Activated CD4-positive, alpha-beta T cell treated with anti-CD3 and anti-CD28 coated beads for 36 hours (primary cell): ENCODE measurements around the gene TRIM5. TPM values are rescaled to one million over a fixed set of nuclear protein-coding genes. Genes with fewer than 3 reads are reported as not detected.
"Not testable (repeated sequence)": the region's sequence is repeated elsewhere in the genome, so short reads cannot be mapped to it uniquely, and the experiment has no call there.

ENCODE experiments used
- ATAC-seq: fragments of 200-7000 bp; cut with Tn5 transposase; one replicate; pipeline ENCODE4 v1.10.0; 2021; ENCODE audit warnings: mild to moderate bottlenecking, moderate library complexity
- CTCF ChIA-PET: fragments of 350-600 bp; sonication (Branson Sonifier 250); formaldehyde crosslinking; loops from one replicate; lab custom pipeline; 2021; ENCODE audit warnings: antibody characterized with exemption; lab: Charles Lee
- POLR2A ChIA-PET: fragments of 350-600 bp; sonication (Branson Sonifier 250); formaldehyde crosslinking; loops from one replicate; lab custom pipeline; 2021; ENCODE audit warnings: antibody characterized with exemption, inconsistent platforms; lab: Charles Lee
- DNase-seq: peaks from one replicate; pipeline ENCODE4 v3.0.0-alpha.2; 2020
- H3K27ac Mint-ChIP-seq: one replicate; pipeline ENCODE4 v1.8.0; 2021; ENCODE audit warnings: mixed read lengths
- H3K27me3 Mint-ChIP-seq: one replicate; pipeline ENCODE4 v1.8.0; 2021; ENCODE audit warnings: mixed read lengths
- H3K36me3 Mint-ChIP-seq: one replicate; pipeline ENCODE4 v1.8.0; 2021; ENCODE audit warnings: low read depth, mixed read lengths
- H3K4me1 Mint-ChIP-seq: one replicate; pipeline ENCODE4 v1.8.0; 2021; ENCODE audit warnings: mixed read lengths
- H3K4me3 Mint-ChIP-seq: one replicate; pipeline ENCODE4 v1.8.0; 2021; ENCODE audit warnings: mild to moderate bottlenecking, moderate library complexity, mixed read lengths
- H3K9me3 Mint-ChIP-seq: one replicate; pipeline ENCODE4 v1.8.0; 2021; ENCODE audit warnings: low read depth, mixed read lengths
- intact Hi-C, 2 experiments: fragments of 100-400 bp; cut with DNase I in 1 of 2; cut with micrococcal nuclease in 1 of 2; formaldehyde crosslinking; loops; one replicate each; pipeline versions ENCODE4 v1.14.2 to v1.15.1; 2022 to 2024; cut with DNase I, micrococcal nuclease
- total RNA-seq, 2 experiments: library from RNA; stranded (reverse); gene quantifications; one replicate each; pipeline ENCODE4 v1.2.3, GENCODE V29; 2021

TRIM5 gene
- total RNA-seq, 2 experiments from 2014 or later, result 16.4 to 17.9 TPM

- CTCF ChIA-PET, result interaction anchor here (0.9 to 1.6 kb wide), 4 partner anchors 12 to 91 kb away, joined by 3 to 5 read pairs (median 4); no protein-coding TSS in a partner anchor
- POLR2A ChIA-PET, result no interaction called here
- H3K4me1 Mint-ChIP-seq, result peaks cover 51% of the 10 kb centered on the region
- DNase-seq (peak; percentile 77), ATAC-seq (peak; percentile 81)
- peak within 1 kb of the TSS; percentile 77 for H3K4me3 Mint-ChIP-seq
- intact Hi-C loops, result loop anchor here (2.0 to 10.0 kb wide), 5 partner anchors 545 to 1081 kb away; partner anchors contain the start of genes CNGA4 (in 1 of the 2), FHIP1B (in 1 of the 2), SMPD1 (in 1 of the 2) and TAF10 (in 1 of the 2)
- no peaks in the 10 kb centered on the region for H3K27me3 Mint-ChIP-seq
- no peaks in the 10 kb centered on the region for H3K9me3 Mint-ChIP-seq
- peaks cover 16% of the 10 kb centered on the region for H3K36me3 Mint-ChIP-seq
- H3K27ac Mint-ChIP-seq, result peak within 1 kb of the TSS; percentile 94
Measured at GRCh38 chr11:5689551-5689983, 4.7 kb upstream of the TRIM5 start, which contains the start of gene TRIM22. TRIM22 (plus strand) TSS chr11:5689790; CDS start chr11:5696233, 6,443 bp downstream.

GRCh38 chr11:5688482-5688881, 3.6 kb upstream of the TRIM5 start:
- Mint-ChIP-seq H3K36me3 (peaks cover 18% of the 10 kb centered on the region), H3K27me3 (no peaks in the 10 kb centered on the region), H3K9me3 (peaks cover under 1% of the 10 kb centered on the region), H3K4me1 (peaks cover 47% of the 10 kb centered on the region), H3K27ac (peak overlapping the region; percentile 85), H3K4me3 (no peak overlapping the region)
- no peak for ATAC-seq
- POLR2A ChIA-PET, result no interaction called here
- intact Hi-C loops, result loop anchor here (2.0 to 10.0 kb wide), 5 partner anchors 546 to 1080 kb away; partner anchors contain the start of genes CNGA4 (in 1 of the 2), FHIP1B (in 1 of the 2), SMPD1 (in 1 of the 2) and TAF10 (in 1 of the 2)
- CTCF ChIA-PET, result interaction anchor here (1.6 kb wide), 1 partner anchor 10 kb away, joined by 5 read pairs; no protein-coding TSS in a partner anchor
- DNase-seq, result no peak

GRCh38 chr11:5686426-5686825, 1.6 kb upstream of the TRIM5 start:
- no peaks in the 10 kb centered on the region for H3K27me3 Mint-ChIP-seq
- no peak overlapping the region for H3K27ac Mint-ChIP-seq
- peaks cover 2% of the 10 kb centered on the region for H3K9me3 Mint-ChIP-seq
- peaks cover 40% of the 10 kb centered on the region for H3K4me1 Mint-ChIP-seq
- no peak for ATAC-seq
- DNase-seq, result no peak
- H3K36me3 Mint-ChIP-seq, result peaks cover 12% of the 10 kb centered on the region
- CTCF ChIA-PET, result no interaction called here
- POLR2A ChIA-PET, result no interaction called here
- H3K4me3 Mint-ChIP-seq, result no peak overlapping the region
- intact Hi-C loops, result loop anchor here (10.0 kb wide), 4 partner anchors 548 to 1048 kb away; partner anchors contain the start of genes CNGA4 (in 1 of the 2), FHIP1B (in 1 of the 2), SMPD1 (in 1 of the 2) and TAF10 (in 1 of the 2)

- intact Hi-C loops, result loop anchor here (1.0 to 10.0 kb wide), 8 partner anchors 17 to 1051 kb away; partner anchors contain the start of genes FHIP1B (in 2 of the 2), OR52N2 (in 2 of the 2), CNGA4 (in 1 of the 2) and SMPD1 (in 1 of the 2)
- CTCF ChIA-PET, result interaction anchor here (0.7 to 2.2 kb wide), 10 partner anchors 13 to 126 kb away, joined by 3 to 10 read pairs (median 4); no protein-coding TSS in a partner anchor
- peaks cover 2% of the 10 kb centered on the region for H3K9me3 Mint-ChIP-seq
- POLR2A ChIA-PET, result interaction anchor here (0.6 to 0.7 kb wide), 2 partner anchors 74 to 82 kb away, joined by 3 to 4 read pairs; no protein-coding TSS in a partner anchor
- H3K4me3 Mint-ChIP-seq, result peak overlapping the region; percentile 84
- peaks cover 10% of the 10 kb centered on the region for H3K36me3 Mint-ChIP-seq
- peaks cover 42% of the 10 kb centered on the region for H3K4me1 Mint-ChIP-seq
- H3K27ac Mint-ChIP-seq, result peak overlapping the region; percentile 93
- DNase-seq, result no peak
- no peak for ATAC-seq
- no peaks in the 10 kb centered on the region for H3K27me3 Mint-ChIP-seq
Measured at GRCh38 chr11:5684036-5684645, 733 bp downstream of the TRIM5 start.

- POLR2A ChIA-PET, result interaction anchor here (0.7 kb wide), 1 partner anchor 75 kb away, joined by 3 read pairs; no protein-coding TSS in a partner anchor
- Mint-ChIP-seq H3K4me3 (peak overlapping the region; percentile 84), H3K27ac (peak overlapping the region; percentile 93), H3K4me1 (peaks cover 42% of the 10 kb centered on the region), H3K36me3 (peaks cover 15% of the 10 kb centered on the region)
- CTCF ChIA-PET, result interaction anchor here (0.8 to 1.8 kb wide), 3 partner anchors 13 to 105 kb away, joined by 3 to 4 read pairs (median 4); no protein-coding TSS in a partner anchor
- DNase-seq, result peak; percentile 66
- not testable (repeated sequence) for H3K9me3 Mint-ChIP-seq, H3K27me3 Mint-ChIP-seq, ATAC-seq
- intact Hi-C loops, result loop anchor here (1.0 to 10.0 kb wide), 8 partner anchors 17 to 1051 kb away; partner anchors contain the start of genes FHIP1B (in 2 of the 2), OR52N2 (in 2 of the 2), CNGA4 (in 1 of the 2) and SMPD1 (in 1 of the 2)
Measured at GRCh38 chr11:5683620-5684019, 1.3 kb downstream of the TRIM5 start.

- H3K36me3 Mint-ChIP-seq, result peaks cover 21% of the 10 kb centered on the region
- H3K9me3 Mint-ChIP-seq, result not testable (repeated sequence)
Measured at GRCh38 chr11:5682890-5683441, 1.9 kb downstream of the TRIM5 start.

GRCh38 chr11:5679811-5680210, 5.1 kb downstream of the TRIM5 start:
- ChIA-PET POLR2A (no interaction called here), CTCF (interaction anchor here (1.3 kb wide), 1 partner anchor 11 kb away, joined by 3 read pairs; no protein-coding TSS in a partner anchor)
- Mint-ChIP-seq H3K9me3 (peaks cover 2% of the 10 kb centered on the region), H3K4me3 (no peak overlapping the region), H3K36me3 (peaks cover 35% of the 10 kb centered on the region), H3K27ac (no peak overlapping the region), H3K27me3 (no peaks in the 10 kb centered on the region), H3K4me1 (peaks cover 25% of the 10 kb centered on the region)
- no peak for ATAC-seq
- intact Hi-C loops, result loop anchor here (10.0 kb wide), 4 partner anchors 555 to 1055 kb away; partner anchors contain the start of genes CNGA4 (in 1 of the 2), FHIP1B (in 1 of the 2), SMPD1 (in 1 of the 2) and TAF10 (in 1 of the 2)
- DNase-seq, result no peak

More at GRCh38 chr11:5682890-5683441, 1.9 kb downstream of the TRIM5 start:
- H3K4me3 Mint-ChIP-seq, DNase-seq, CTCF ChIA-PET, H3K27me3 Mint-ChIP-seq, H3K27ac Mint-ChIP-seq, ATAC-seq: not testable (repeated sequence)
- intact Hi-C loops, result loop anchor here (10.0 kb wide), 4 partner anchors 552 to 1052 kb away; partner anchors contain the start of genes CNGA4 (in 1 of the 2), FHIP1B (in 1 of the 2), SMPD1 (in 1 of the 2) and TAF10 (in 1 of the 2)
- POLR2A ChIA-PET, result interaction anchor here (0.7 kb wide), 1 partner anchor 75 kb away, joined by 3 read pairs; no protein-coding TSS in a partner anchor
- peaks cover 39% of the 10 kb centered on the region for H3K4me1 Mint-ChIP-seq

- H3K27ac Mint-ChIP-seq, result no peak overlapping the region
- no peaks in the 10 kb centered on the region for H3K27me3 Mint-ChIP-seq
- peaks cover 20% of the 10 kb centered on the region for H3K4me1 Mint-ChIP-seq
- intact Hi-C loops, result no loop called here
- DNase-seq, result no peak
- H3K9me3 Mint-ChIP-seq, result no peaks in the 10 kb centered on the region
- POLR2A ChIA-PET, result interaction anchor here (0.6 kb wide), 1 partner anchor 716 kb away, joined by 3 read pairs; the partner anchor contains the start of gene SMPD1
- CTCF ChIA-PET, result no interaction called here
- peaks cover 35% of the 10 kb centered on the region for H3K36me3 Mint-ChIP-seq
- H3K4me3 Mint-ChIP-seq, result no peak overlapping the region
- ATAC-seq, result no peak
Measured at GRCh38 chr11:5674391-5674790, 10.5 kb downstream of the TRIM5 start.

GRCh38 chr11:5671831-5672230, 13.0 kb downstream of the TRIM5 start:
- Mint-ChIP-seq H3K4me3 (no peak overlapping the region), H3K27ac (no peak overlapping the region), H3K9me3 (no peaks in the 10 kb centered on the region), H3K4me1 (peaks cover 9% of the 10 kb centered on the region), H3K27me3 (no peaks in the 10 kb centered on the region), H3K36me3 (peaks cover 26% of the 10 kb centered on the region)
- no peak for DNase-seq
- CTCF ChIA-PET, result no interaction called here
- no peak for ATAC-seq
- intact Hi-C loops, result no loop called here
- POLR2A ChIA-PET, result interaction anchor here (0.7 kb wide), 1 partner anchor 24 kb away, joined by 4 read pairs; no protein-coding TSS in a partner anchor

GRCh38 chr11:5666402-5666793, 18.5 kb downstream of the TRIM5 start:
- Mint-ChIP-seq H3K9me3 (no peaks in the 10 kb centered on the region), H3K4me1 (no peaks in the 10 kb centered on the region), H3K27me3 (no peaks in the 10 kb centered on the region), H3K36me3 (peaks cover 22% of the 10 kb centered on the region), H3K4me3 (no peak overlapping the region), H3K27ac (no peak overlapping the region)
- intact Hi-C loops, result no loop called here
- ATAC-seq (no peak), DNase-seq (no peak)
- POLR2A ChIA-PET, result no interaction called here
- CTCF ChIA-PET, result no interaction called here
